ENCODE results near the gene SPRED1.

GRCh38 chr15:38367476-38367875 lies 114.8 kb downstream of the SPRED1 start:
- TF ChIP-seq CTCF (IDR thresholded peaks at IDR 0.05) (no peak), POLR2A (IDR thresholded peaks at IDR 0.05) (no peak)
